ENCODE results near the gene DNAL4.

DNAL4 gene

GRCh38 chr22:38758276-38758945 is 35.5 kb downstream of the DNAL4 start:
- peak; percentile 52 to 59 for DNase-seq (ENCODE audit: low read depth in 2 of 2)

- no peak for DNase-seq (ENCODE audit: low read depth in 2 of 2)
Measured at GRCh38 chr22:38757464-38757757, 36.5 kb downstream of the DNAL4 start.

- DNase-seq (ENCODE audit: low read depth in 2 of 2), result no peak
Measured at GRCh38 chr22:38756711-38757463, 37.1 kb downstream of the DNAL4 start.

- DNase-seq (ENCODE audit: low read depth in 2 of 2), result peak; percentile 87 to 93
Measured at GRCh38 chr22:38755911-38756532, 37.9 kb downstream of the DNAL4 start, which contains the start of gene SUN2. TSS of gene SUN2 (minus strand) at chr22:38755998. CDS start at chr22:38752628, 3,370 bp downstream.

- DNase-seq (ENCODE audit: low read depth in 2 of 2), result no peak
Measured at GRCh38 chr22:38755155-38755910, 38.6 kb downstream of the DNAL4 start.

- DNase-seq (ENCODE audit: low read depth in 2 of 2), result no peak
Measured at GRCh38 chr22:38754751-38755154, 39.2 kb downstream of the DNAL4 start.

GRCh38 chr22:38753948-38754750 is 39.8 kb downstream of the DNAL4 start:
- no peak for DNase-seq (ENCODE audit: low read depth in 2 of 2)

- peak in 1 of 2 donors; percentile 56 for DNase-seq (ENCODE audit: low read depth in 2 of 2)
Measured at GRCh38 chr22:38751422-38752346, 42.3 kb downstream of the DNAL4 start.

GRCh38 chr22:38751066-38751421 is 42.9 kb downstream of the DNAL4 start:
- no peak for DNase-seq (ENCODE audit: low read depth in 2 of 2)

GRCh38 chr22:38750638-38751037 is 43.3 kb downstream of the DNAL4 start:
- no peak for DNase-seq (ENCODE audit: low read depth in 2 of 2)

GRCh38 chr22:38750104-38750503 is 43.8 kb downstream of the DNAL4 start:
- DNase-seq (ENCODE audit: low read depth in 2 of 2), result no peak

GRCh38 chr22:38748487-38749136 is 45.3 kb downstream of the DNAL4 start:
- DNase-seq (ENCODE audit: low read depth in 2 of 2), result no peak

- no peak for DNase-seq (ENCODE audit: low read depth in 2 of 2)
Measured at GRCh38 chr22:38745676-38746460, 48.1 kb downstream of the DNAL4 start.

GRCh38 chr22:38744981-38745380 is 49.0 kb downstream of the DNAL4 start:
- DNase-seq (ENCODE audit: low read depth in 2 of 2), result no peak

- no peak for DNase-seq (ENCODE audit: low read depth in 2 of 2)
Measured at GRCh38 chr22:38742176-38742942, 51.6 kb downstream of the DNAL4 start.

GRCh38 chr22:38741576-38741975 is 52.4 kb downstream of the DNAL4 start:
- DNase-seq (ENCODE audit: low read depth in 2 of 2), result no peak

- no peak for DNase-seq (ENCODE audit: low read depth in 2 of 2)
Measured at GRCh38 chr22:38741166-38741565, 52.8 kb downstream of the DNAL4 start.

- no peak for DNase-seq (ENCODE audit: low read depth in 2 of 2)
Measured at GRCh38 chr22:38740754-38741153, 53.2 kb downstream of the DNAL4 start.

Data from activated CD8-positive, alpha-beta memory T cell treated with anti-CD3 and anti-CD28 coated beads for 4 hours (primary cell).